H1 (cell line): ENCODE measurements around the gene PRRC2A. TPM values are rescaled to one million over a fixed set of nuclear protein-coding genes. Genes with fewer than 3 reads are reported as not detected.

Source experiments
- CTCF ChIA-PET: fragments of 300-600 bp; sonication (Branson Sonifier 250); formaldehyde crosslinking; loops from one replicate; lab custom pipeline; 2021; ENCODE audit not compliant: partially characterized antibody; lab: Charles Lee
- POLR2A ChIA-PET: fragments of 300-600 bp; sonication (Branson Sonifier 250); formaldehyde crosslinking; loops from one replicate; lab custom pipeline; 2021; ENCODE audit warnings: inconsistent platforms; ENCODE audit not compliant: partially characterized antibody; lab: Charles Lee
- DNase-seq, 2 experiments: peaks; one replicate each; pipeline versions ENCODE4 v3.0.0 to v3.0.0-alpha.2; 2010 to 2022; ENCODE audit warnings: low spot score in 2 of 2, low read depth in 1 of 2, mixed read lengths in 1 of 2
- FAIRE-seq: peaks from 2 replicates; lab custom pipeline; 2011; peaks lifted over from hg19 to GRCh38; lab: Jason Lieb, UNC
- H2AFZ ChIP-seq: 2 replicates; pipeline ENCODE4 v1.8.1; 2012; ENCODE audit warnings: low read length, inconsistent platforms
- H2AK5ac ChIP-seq: 2 replicates; pipeline ENCODE4 v1.6.1; 2013; ENCODE audit warnings: low read depth, low read length
- H2BK120ac ChIP-seq: replicated peaks from 2 replicates; pipeline ENCODE3; 2013; ENCODE audit warnings: low read depth, low read length, inconsistent platforms
- H2BK12ac ChIP-seq: 2 replicates; pipeline ENCODE4 v1.6.1; 2013; ENCODE audit warnings: low read depth, low read length
- H2BK15ac ChIP-seq: 2 replicates; pipeline ENCODE4 v1.6.1; 2013; ENCODE audit warnings: low read length
- H2BK20ac ChIP-seq: 2 replicates; pipeline ENCODE4 v1.6.1; 2013; ENCODE audit warnings: low read length
- H2BK5ac ChIP-seq: 2 replicates; pipeline ENCODE4 v1.6.1; 2013; ENCODE audit warnings: low read depth, low read length
- H3K14ac ChIP-seq: 2 replicates; pipeline ENCODE4 v1.6.1; 2013; ENCODE audit warnings: inconsistent platforms; ENCODE audit not compliant: insufficient read length
- H3K18ac ChIP-seq: 2 replicates; pipeline ENCODE4 v1.6.1; 2013; ENCODE audit warnings: low read length; ENCODE audit errors: extremely low read depth
- H3K23ac ChIP-seq: 2 replicates; pipeline ENCODE4 v1.6.1; 2013; ENCODE audit warnings: inconsistent platforms; ENCODE audit not compliant: insufficient read length
- H3K23me2 ChIP-seq: 2 replicates; pipeline ENCODE4 v1.6.1; 2013; ENCODE audit warnings: low read depth, low read length
- H3K27ac ChIP-seq: 2 replicates; pipeline ENCODE4 v1.6.1; 2011; ENCODE audit warnings: low read depth, low read length, inconsistent platforms
- H3K27me3 ChIP-seq, 4 experiments: replicated peaks in 1 of 4; 1 replicate in 1 of 4; 2 replicates in 3 of 4; pipeline versions ENCODE4 v1.6.1 to v1.8.1; 2011 to 2013; ENCODE audit warnings: low read length in 3 of 4, mild to moderate bottlenecking in 3 of 4, inconsistent platforms in 2 of 4, mixed read lengths in 2 of 4, moderate library complexity in 1 of 4; ENCODE audit not compliant: control insufficient read depth in 3 of 4, insufficient read depth in 3 of 4; ENCODE audit errors: extremely low read depth in 1 of 4
- H3K36me3 ChIP-seq, 4 experiments: 2 replicates each; pipeline versions ENCODE4 v1.6.1 to v1.8.1; 2011 to 2013; ENCODE audit warnings: mild to moderate bottlenecking in 4 of 4, low read length in 3 of 4, moderate library complexity in 2 of 4, control low read depth in 1 of 4, inconsistent platforms in 1 of 4; ENCODE audit not compliant: insufficient read depth in 4 of 4, control insufficient read depth in 2 of 4
- H3K4ac ChIP-seq: replicated peaks from 2 replicates; pipeline ENCODE3; 2013; ENCODE audit warnings: low read length, low read depth, mixed read lengths, inconsistent platforms; ENCODE audit not compliant: insufficient read length
- H3K4me1 ChIP-seq, 4 experiments: replicated peaks in 1 of 4; 1 replicate in 1 of 4; 2 replicates in 3 of 4; pipeline versions ENCODE4 v1.6.1 to v1.8.1; 2011 to 2013; ENCODE audit warnings: low read length in 3 of 4, inconsistent platforms in 2 of 4, mixed read lengths in 1 of 4; ENCODE audit not compliant: insufficient read depth in 4 of 4, control insufficient read depth in 3 of 4
- H3K4me2 ChIP-seq, 2 experiments: 2 replicates each; pipeline versions ENCODE4 v1.6.1 to v1.8.1; 2011 to 2013; ENCODE audit warnings: low read depth in 2 of 2, low read length in 2 of 2, control low read depth in 1 of 2, inconsistent platforms in 1 of 2, mild to moderate bottlenecking in 1 of 2; ENCODE audit not compliant: insufficient read depth in 1 of 2
- H3K4me3 ChIP-seq, 4 experiments: fragments of 200-600, 300-600 bp in 1 of 4; sonication (generic), shearing (Covaris generic), sonication (Bioruptor Twin) in 1 of 4; 2 replicates each; pipeline versions ENCODE4 v1.5.1 to v1.8.1; 2011 to 2016; ENCODE audit warnings: low read length in 4 of 4, low read depth in 3 of 4, control low read depth in 2 of 4, inconsistent platforms in 2 of 4, mild to moderate bottlenecking in 2 of 4, mixed read lengths in 1 of 4, moderate library complexity in 1 of 4; ENCODE audit not compliant: insufficient read depth in 2 of 4; ENCODE audit errors: extremely low read depth in 1 of 4
- H3K56ac ChIP-seq: replicated peaks from 2 replicates; pipeline ENCODE3; 2013; ENCODE audit warnings: low read depth, mild to moderate bottlenecking, mixed read lengths, low read length, inconsistent platforms; ENCODE audit not compliant: insufficient read length
- H3K79me1 ChIP-seq: 2 replicates; pipeline ENCODE4 v1.6.1; 2013; ENCODE audit warnings: low read depth, low read length, control low read depth
- H3K79me2 ChIP-seq, 2 experiments: 2 replicates each; pipeline versions ENCODE4 v1.6.1 to v1.8.1; 2012 to 2013; ENCODE audit warnings: low read length in 2 of 2, mild to moderate bottlenecking in 2 of 2, inconsistent platforms in 1 of 2; ENCODE audit not compliant: insufficient read depth in 2 of 2, control insufficient read depth in 1 of 2
- H3K9ac ChIP-seq, 4 experiments: replicated peaks in 1 of 4; 1 replicate in 1 of 4; 2 replicates in 3 of 4; pipeline versions ENCODE4 v1.6.1 to v1.8.1; 2011 to 2013; ENCODE audit warnings: low read depth in 3 of 4, low read length in 3 of 4, control low read depth in 2 of 4, mild to moderate bottlenecking in 2 of 4, moderate library complexity in 2 of 4, inconsistent platforms in 1 of 4; ENCODE audit errors: extremely low read depth in 1 of 4
- H3K9me3 ChIP-seq, 2 experiments: 2 replicates each; pipeline versions ENCODE4 v1.6.1 to v1.8.1; 2012 to 2013; ENCODE audit warnings: mild to moderate bottlenecking in 2 of 2, moderate library complexity in 2 of 2, control low read depth in 1 of 2, inconsistent platforms in 1 of 2, low read depth in 1 of 2, low read length in 1 of 2, mixed read lengths in 1 of 2; ENCODE audit not compliant: insufficient read depth in 2 of 2
- H4K20me1 ChIP-seq, 2 experiments: replicated peaks in 1 of 2; 2 replicates each; pipeline versions ENCODE3 to v1.8.1; 2011 to 2013; ENCODE audit warnings: inconsistent platforms in 2 of 2, low read length in 2 of 2, mild to moderate bottlenecking in 1 of 2; ENCODE audit not compliant: insufficient read depth in 2 of 2, control insufficient read depth in 1 of 2
- H4K5ac ChIP-seq: 2 replicates; pipeline ENCODE4 v1.6.1; 2013; ENCODE audit warnings: low read length, low read depth, mixed read lengths, inconsistent platforms; ENCODE audit not compliant: insufficient read length
- H4K8ac ChIP-seq: 2 replicates; pipeline ENCODE4 v1.8.0; 2013; ENCODE audit warnings: mild to moderate bottlenecking, moderate library complexity, low read length, inconsistent platforms; ENCODE audit not compliant: insufficient read depth; ENCODE audit errors: extremely low read depth
- H4K91ac ChIP-seq: replicated peaks from 2 replicates; pipeline ENCODE3; 2013; ENCODE audit warnings: low read length, mixed read lengths, inconsistent platforms; ENCODE audit not compliant: insufficient read length
- CTCF ChIP-seq, 3 experiments: IDR thresholded peaks; 1 replicate in 2 of 3; 2 replicates in 1 of 3; pipeline versions ENCODE4 v1.5.1 to v1.6.1; 2011; ENCODE audit warnings: low read length in 3 of 3, mild to moderate bottlenecking in 3 of 3, inconsistent platforms in 2 of 3, low read depth in 1 of 3, moderate library complexity in 1 of 3; ENCODE audit not compliant: insufficient read depth in 1 of 3; ENCODE audit errors: control extremely low read depth in 1 of 3
- EGR1 ChIP-seq: IDR thresholded peaks from 2 replicates; pipeline ENCODE4 v1.6.1; 2011; ENCODE audit warnings: low read depth, low read length, borderline replicate concordance
- FOSL1 ChIP-seq: IDR thresholded peaks from 2 replicates; pipeline ENCODE4 v1.6.1; 2011; ENCODE audit warnings: mild to moderate bottlenecking, low read depth, low read length, moderate library complexity; ENCODE audit not compliant: insufficient read depth
- JUND ChIP-seq: IDR thresholded peaks from 2 replicates; pipeline ENCODE4 v1.6.1; 2011; ENCODE audit warnings: mild to moderate bottlenecking, improper control_type of control experiment, low read length
- KDM4A ChIP-seq: IDR thresholded peaks from one replicate; pipeline ENCODE4 v1.7.1; 2012; ENCODE audit warnings: low read depth, mild to moderate bottlenecking, moderate library complexity, low read length, inconsistent platforms; ENCODE audit not compliant: severe bottlenecking
- NRF1 ChIP-seq: IDR thresholded peaks from 2 replicates; pipeline ENCODE4 v1.6.1; 2011; ENCODE audit warnings: mild to moderate bottlenecking, low read depth, low read length, improper control_type of control experiment
- RXRA ChIP-seq: IDR thresholded peaks from 2 replicates; pipeline ENCODE4 v1.6.1; 2011; ENCODE audit warnings: low read depth, mild to moderate bottlenecking, low read length, moderate library complexity; ENCODE audit not compliant: insufficient read depth
- WGBS, 2 experiments: shearing (Covaris generic) in 1 of 2; methylation state at CpG; one replicate each; pipeline versions ENCODE4 v1.1.6 to v1.1.7; 2013 to 2015; ENCODE audit warnings: low lambda C conversion rate in 2 of 2, mixed read lengths in 2 of 2, inconsistent platforms in 1 of 2, low coverage in 1 of 2, missing lambda C conversion rate in 1 of 2; ENCODE audit not compliant: insufficient replicate concordance in 2 of 2, insufficient coverage in 1 of 2, insufficient read length in 1 of 2; ENCODE audit errors: extremely low coverage in 1 of 2, missing lambda C conversion rate in 1 of 2; 5-methylcytosine and 5-hydroxymethylcytosine counted together
- polyA plus RNA-seq, 7 experiments: library from polyadenylated mRNA; depleted of rRNA in 3 of 7; stranded (reverse) in 5 of 7; unstranded in 2 of 7; fragments of >200 nt in 5 of 7; fragments of 200-250 nt in 2 of 7; gene quantifications; 1 replicate in 5 of 7; 2 replicates in 1 of 7; 4 replicates in 1 of 7; pipeline versions ENCODE4 v1.2.1 to v1.2.3, GENCODE V29; 2011 to 2013; ENCODE audit warnings: missing spikeins in 2 of 7, mixed read lengths in 2 of 7
- total RNA-seq: library from RNA; stranded (reverse); fragmentation: NEBNext Ultra II Directional; extraction: Animal tissue kit (Norgen Biotek cat#: 25700); gene quantifications from 2 replicates; pipeline ENCODE4 v1.2.1, GENCODE V29; 2021
- TF ChIP-seq, protein P1 (sequence below): IDR thresholded peaks from 2 replicates; pipeline ENCODE4 v1.6.1; 2011; ENCODE audit warnings: low read depth, mild to moderate bottlenecking, low read length; ENCODE audit not compliant: insufficient read depth

The PRRC2A gene
- total and polyA plus RNA-seq, 2 of the 8 experiments (the other 6 are each of a cell fraction or from before 2014, with no cell fraction given) = 118 to 300 TPM

GRCh38 chr6:31586599-31587281 lies 33.8 kb upstream of the PRRC2A start:
- H3K4me2 ChIP-seq = no peak overlapping the region
- POLR2A ChIA-PET = interaction anchor here (0.7 to 3.9 kb wide), 13 partner anchors 8 to 58 kb away, joined by 3 to 16 read pairs (median 4); partner anchors contain the start of genes ATP6V1G2, DDX39B, MCCD1 and NFKBIL1
- no peak overlapping the region for H3K56ac ChIP-seq
- 81% methylated on average over 9 of the region's 9 CpGs; no CpG with 5 or more reads in 1 of the 2 experiments for WGBS, 2 experiments
- H3K18ac ChIP-seq = no peak overlapping the region
- no peak overlapping the region for H2BK120ac ChIP-seq
- H2AK5ac ChIP-seq = no peak overlapping the region
- H4K91ac ChIP-seq = no peak overlapping the region
- no peak overlapping the region for H2BK15ac ChIP-seq
- H2AFZ ChIP-seq = no peak overlapping the region
- CTCF ChIA-PET = interaction anchor here (0.9 to 22.0 kb wide), 14 partner anchors 5 to 71 kb away, joined by 3 to 640 read pairs (median 7); partner anchors contain the start of genes AIF1, ATP6V1G2, LST1 and LTB
- no peak overlapping the region for H4K8ac ChIP-seq
- H2BK20ac ChIP-seq = no peak overlapping the region
- 0 out of 2 replicates have a peak, but pooled peaks cover 2% of the 10 kb centered on the region for H3K23me2 ChIP-seq
- H2BK12ac ChIP-seq = no peak overlapping the region
- no peaks in the 10 kb centered on the region for H3K36me3 ChIP-seq
- no peak overlapping the region for H3K4ac ChIP-seq
- H3K14ac ChIP-seq = no peak overlapping the region
- H3K79me2 ChIP-seq = no peaks in the 10 kb centered on the region
- H4K20me1 ChIP-seq = no peaks in the 10 kb centered on the region
- H3K9ac ChIP-seq = no peak overlapping the region
- no peaks in the 10 kb centered on the region; a peak in 2 of 7 replicates for H3K27me3 ChIP-seq
- no peak overlapping the region for H3K27ac ChIP-seq
- FAIRE-seq (no peak), DNase-seq (no peak)
- no peak overlapping the region for H2BK5ac ChIP-seq
- no peaks in the 10 kb centered on the region for H3K9me3 ChIP-seq
- no peak overlapping the region for H3K23ac ChIP-seq
- no peaks in the 10 kb centered on the region for H3K79me1 ChIP-seq
- peaks cover 0 to 5% (median 3%) of the 10 kb centered on the region in 4 experiments; a peak in 5 of 7 replicates for H3K4me1 ChIP-seq
- no peak overlapping the region for H3K4me3 ChIP-seq
- H4K5ac ChIP-seq = no peak overlapping the region
- TF ChIP-seq CTCF (IDR thresholded peaks at IDR 0.05; ENCODE audit: control extremely low read depth in 1 of 3, insufficient read depth in 1 of 3, low read depth in 1 of 3, low read length in 3 of 3) = no peak
- no peak for TF ChIP-seq KDM4A
- no peak for TF ChIP-seq NRF1
- TF ChIP-seq EGR1 = no peak
- TF ChIP-seq, protein P1, sequence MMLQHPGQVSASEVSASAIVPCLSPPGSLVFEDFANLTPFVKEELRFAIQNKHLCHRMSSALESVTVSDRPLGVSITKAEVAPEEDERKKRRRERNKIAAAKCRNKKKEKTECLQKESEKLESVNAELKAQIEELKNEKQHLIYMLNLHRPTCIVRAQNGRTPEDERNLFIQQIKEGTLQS = no peak
- TF ChIP-seq FOSL1 = no peak
- TF ChIP-seq RXRA = no peak
- TF ChIP-seq JUND = no peak
